Muscle layer of colon (tissue), 2 donors: Measurements from ENCODE around the gene RAD54L2.
"Not testable (repeated sequence)": the region's sequence is repeated elsewhere in the genome, so short reads cannot be mapped to it uniquely, and the experiment has no call there.

Experiments used
- H3K27ac ChIP-seq: one replicate; pipeline ENCODE4 v1.7.0; 2013; ENCODE audit warnings: low read depth, mild to moderate bottlenecking, low read length, moderate library complexity
- H3K27me3 ChIP-seq, 2 donors: one replicate each; pipeline ENCODE4 v1.7.0; 2013; ENCODE audit warnings: low read length in 2 of 2, mild to moderate bottlenecking in 2 of 2; ENCODE audit not compliant: insufficient read depth in 2 of 2, control insufficient read depth in 1 of 2
- H3K36me3 ChIP-seq: one replicate; pipeline ENCODE4 v1.7.0; 2013; ENCODE audit warnings: mild to moderate bottlenecking, low read length; ENCODE audit not compliant: insufficient read depth
- H3K4me1 ChIP-seq: one replicate; pipeline ENCODE4 v1.7.0; 2013; ENCODE audit warnings: mild to moderate bottlenecking, low read length; ENCODE audit not compliant: insufficient read depth
- H3K4me3 ChIP-seq, 2 donors: one replicate each; pipeline ENCODE4 v1.7.0; 2013; ENCODE audit warnings: low read length in 2 of 2, low read depth in 1 of 2, mild to moderate bottlenecking in 1 of 2, moderate library complexity in 1 of 2
- H3K9ac ChIP-seq: one replicate; pipeline ENCODE4 v1.7.0; 2013; ENCODE audit warnings: low read length
- H3K9me3 ChIP-seq: one replicate; pipeline ENCODE4 v1.7.0; 2013; ENCODE audit warnings: mild to moderate bottlenecking, low read length
- donor health status: abdominal sarcoma.
- donor health status: Adenocarcinoma of cecum.

RAD54L2 gene

GRCh38 chr3:51544011-51544775 lies 5.7 kb downstream of the RAD54L2 start:
- no peak overlapping the region for H3K9ac ChIP-seq

GRCh38 chr3:51547274-51547673 lies 8.8 kb downstream of the RAD54L2 start:
- H3K27me3 ChIP-seq: no peaks in the 10 kb centered on the region

More at GRCh38 chr3:51544011-51544775, 5.7 kb downstream of the RAD54L2 start:
- Histone ChIP-seq H3K36me3 (peaks cover 12% of the 10 kb centered on the region), H3K9me3 (no peaks in the 10 kb centered on the region), H3K4me3 (no peak overlapping the region), H3K4me1 (peaks cover 18% of the 10 kb centered on the region), H3K27me3 (no peaks in the 10 kb centered on the region), H3K27ac (no peak overlapping the region)

GRCh38 chr3:51549311-51549710 lies 10.8 kb downstream of the RAD54L2 start:
- Histone ChIP-seq H3K36me3 (peaks cover 14% of the 10 kb centered on the region), H3K27ac (no peak overlapping the region), H3K9me3 (no peaks in the 10 kb centered on the region), H3K9ac (no peak overlapping the region), H3K4me1 (no peaks in the 10 kb centered on the region), H3K4me3 (no peak overlapping the region), H3K27me3 (no peaks in the 10 kb centered on the region)

More at GRCh38 chr3:51547274-51547673, 8.8 kb downstream of the RAD54L2 start:
- Histone ChIP-seq H3K36me3 (peaks cover 12% of the 10 kb centered on the region), H3K4me1 (no peaks in the 10 kb centered on the region), H3K27ac (no peak overlapping the region), H3K4me3 (no peak overlapping the region), H3K9ac (no peak overlapping the region), H3K9me3 (no peaks in the 10 kb centered on the region)

- Histone ChIP-seq H3K4me3 (no peak overlapping the region), H3K4me1 (no peaks in the 10 kb centered on the region), H3K27me3 (no peaks in the 10 kb centered on the region), H3K27ac (no peak overlapping the region), H3K36me3 (peaks cover 9% of the 10 kb centered on the region), H3K9me3 (no peaks in the 10 kb centered on the region), H3K9ac (no peak overlapping the region)
Observed at GRCh38 chr3:51550080-51550819, 11.7 kb downstream of the RAD54L2 start.

- H3K27me3 ChIP-seq: no peaks in the 10 kb centered on the region
- H3K9ac ChIP-seq: no peak overlapping the region
- H3K9me3 ChIP-seq: no peaks in the 10 kb centered on the region
- H3K4me3 ChIP-seq: no peak overlapping the region
- peaks cover 4% of the 10 kb centered on the region for H3K4me1 ChIP-seq
- H3K36me3 ChIP-seq: peaks cover 4% of the 10 kb centered on the region
- no peak overlapping the region for H3K27ac ChIP-seq
Observed at GRCh38 chr3:51557993-51558392, 19.5 kb downstream of the RAD54L2 start.

GRCh38 chr3:51559411-51559888 lies 20.9 kb downstream of the RAD54L2 start:
- no peak overlapping the region for H3K27ac ChIP-seq

GRCh38 chr3:51559961-51560360 lies 21.4 kb downstream of the RAD54L2 start:
- peaks cover 4% of the 10 kb centered on the region for H3K4me1 ChIP-seq
- no peak overlapping the region for H3K27ac ChIP-seq
- no peaks in the 10 kb centered on the region for H3K9me3 ChIP-seq
- H3K4me3 ChIP-seq: no peak overlapping the region
- no peak overlapping the region for H3K9ac ChIP-seq
- H3K36me3 ChIP-seq: no peaks in the 10 kb centered on the region
- H3K27me3 ChIP-seq: no peaks in the 10 kb centered on the region

More at GRCh38 chr3:51559411-51559888, 20.9 kb downstream of the RAD54L2 start:
- H3K36me3 ChIP-seq: no peaks in the 10 kb centered on the region
- H3K4me3 ChIP-seq: no peak overlapping the region
- peaks cover 4% of the 10 kb centered on the region for H3K4me1 ChIP-seq
- no peaks in the 10 kb centered on the region for H3K9me3 ChIP-seq
- no peak overlapping the region for H3K9ac ChIP-seq
- no peaks in the 10 kb centered on the region for H3K27me3 ChIP-seq

- not testable (repeated sequence) for H3K36me3 ChIP-seq, H3K4me3 ChIP-seq, H3K27me3 ChIP-seq, H3K27ac ChIP-seq, H3K4me1 ChIP-seq, H3K9me3 ChIP-seq, H3K9ac ChIP-seq
Observed at GRCh38 chr3:51562403-51562802, 23.9 kb downstream of the RAD54L2 start.

- Histone ChIP-seq H3K36me3 (no peaks in the 10 kb centered on the region), H3K27me3 (no peaks in the 10 kb centered on the region), H3K9ac (no peak overlapping the region), H3K27ac (no peak overlapping the region), H3K9me3 (no peaks in the 10 kb centered on the region), H3K4me1 (peaks cover 9% of the 10 kb centered on the region), H3K4me3 (no peak overlapping the region)
Observed at GRCh38 chr3:51568036-51568435, 29.5 kb downstream of the RAD54L2 start.

GRCh38 chr3:51568996-51569395 lies 30.5 kb downstream of the RAD54L2 start:
- no peaks in the 10 kb centered on the region for H3K9me3 ChIP-seq
- no peaks in the 10 kb centered on the region for H3K27me3 ChIP-seq
- peaks cover 9% of the 10 kb centered on the region for H3K4me1 ChIP-seq
- H3K4me3 ChIP-seq: no peak overlapping the region
- no peak overlapping the region for H3K9ac ChIP-seq
- no peaks in the 10 kb centered on the region for H3K36me3 ChIP-seq
- no peak overlapping the region for H3K27ac ChIP-seq

- Histone ChIP-seq H3K27ac (no peak overlapping the region), H3K27me3 (no peaks in the 10 kb centered on the region), H3K36me3 (peaks cover 6% of the 10 kb centered on the region), H3K9me3 (no peaks in the 10 kb centered on the region), H3K9ac (no peak overlapping the region), H3K4me3 (no peak overlapping the region), H3K4me1 (no peaks in the 10 kb centered on the region)
Observed at GRCh38 chr3:51578238-51578637, 39.7 kb downstream of the RAD54L2 start.
